NCI-H526 treated with DMSO at 0.1 percent for 48 hours (cell line): ENCODE measurements around the gene ZFYVE21.
"Not testable (repeated sequence)": the region's sequence is repeated elsewhere in the genome, so short reads cannot be mapped to it uniquely, and the experiment has no call there.

Experiments used
- DNase-seq: peaks from one replicate; lab custom pipeline; 2025; lab: John Stamatoyannopoulos, UW

The ZFYVE21 gene

GRCh38 chr14:103763730-103764488, 48.3 kb downstream of the ZFYVE21 start:
- DNase-seq: no peak

GRCh38 chr14:103765526-103765925, 49.9 kb downstream of the ZFYVE21 start:
- DNase-seq: no peak

- no peak for DNase-seq
These were observed 51.8 kb downstream of the ZFYVE21 start for GRCh38 chr14:103767336-103767894.

GRCh38 chr14:103770500-103770899, 54.9 kb downstream of the ZFYVE21 start:
- no peak for DNase-seq

- DNase-seq: no peak
These were observed 55.3 kb downstream of the ZFYVE21 start for GRCh38 chr14:103770902-103771301.

- DNase-seq: no peak
These were observed 56.6 kb downstream of the ZFYVE21 start for GRCh38 chr14:103772078-103772712.

- DNase-seq: no peak
These were observed 57.9 kb downstream of the ZFYVE21 start for GRCh38 chr14:103773521-103773920.

- no peak for DNase-seq
These were observed 59.9 kb downstream of the ZFYVE21 start for GRCh38 chr14:103775506-103775905.

- not testable (repeated sequence) for DNase-seq
These were observed 60.7 kb downstream of the ZFYVE21 start for GRCh38 chr14:103776319-103776718.

GRCh38 chr14:103782376-103782775, 66.8 kb downstream of the ZFYVE21 start:
- DNase-seq: no peak
